GM15510 (cell line): ENCODE data around the gene ENTPD8.

Source experiments
- POLR2A ChIP-seq: IDR thresholded peaks from 3 replicates; pipeline ENCODE4 v1.6.1; 2011; ENCODE audit warnings: borderline replicate concordance; ENCODE audit not compliant: insufficient read length; ENCODE audit errors: extremely low read depth

ENTPD8 gene

DNA sequence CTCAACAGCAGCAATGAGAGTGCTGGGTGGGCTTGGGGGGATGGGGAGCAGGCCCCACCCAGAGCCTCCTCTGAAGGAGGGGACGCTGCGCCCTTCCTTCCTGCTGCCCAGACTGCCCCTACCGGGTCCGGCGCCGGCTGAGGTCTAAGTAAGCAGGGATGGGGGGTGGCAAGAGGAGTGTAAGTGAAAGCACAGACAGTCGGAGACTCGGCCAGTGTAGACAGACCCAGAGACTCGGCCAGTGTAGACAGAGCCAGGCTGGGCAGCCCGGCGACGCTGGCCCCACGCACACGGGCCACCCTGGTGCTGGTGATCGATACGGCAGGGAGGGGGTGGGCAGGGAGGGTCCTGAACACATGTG, 7.4 kb upstream of the ENTPD8 start:
- no peak for TF ChIP-seq POLR2A

DNA sequence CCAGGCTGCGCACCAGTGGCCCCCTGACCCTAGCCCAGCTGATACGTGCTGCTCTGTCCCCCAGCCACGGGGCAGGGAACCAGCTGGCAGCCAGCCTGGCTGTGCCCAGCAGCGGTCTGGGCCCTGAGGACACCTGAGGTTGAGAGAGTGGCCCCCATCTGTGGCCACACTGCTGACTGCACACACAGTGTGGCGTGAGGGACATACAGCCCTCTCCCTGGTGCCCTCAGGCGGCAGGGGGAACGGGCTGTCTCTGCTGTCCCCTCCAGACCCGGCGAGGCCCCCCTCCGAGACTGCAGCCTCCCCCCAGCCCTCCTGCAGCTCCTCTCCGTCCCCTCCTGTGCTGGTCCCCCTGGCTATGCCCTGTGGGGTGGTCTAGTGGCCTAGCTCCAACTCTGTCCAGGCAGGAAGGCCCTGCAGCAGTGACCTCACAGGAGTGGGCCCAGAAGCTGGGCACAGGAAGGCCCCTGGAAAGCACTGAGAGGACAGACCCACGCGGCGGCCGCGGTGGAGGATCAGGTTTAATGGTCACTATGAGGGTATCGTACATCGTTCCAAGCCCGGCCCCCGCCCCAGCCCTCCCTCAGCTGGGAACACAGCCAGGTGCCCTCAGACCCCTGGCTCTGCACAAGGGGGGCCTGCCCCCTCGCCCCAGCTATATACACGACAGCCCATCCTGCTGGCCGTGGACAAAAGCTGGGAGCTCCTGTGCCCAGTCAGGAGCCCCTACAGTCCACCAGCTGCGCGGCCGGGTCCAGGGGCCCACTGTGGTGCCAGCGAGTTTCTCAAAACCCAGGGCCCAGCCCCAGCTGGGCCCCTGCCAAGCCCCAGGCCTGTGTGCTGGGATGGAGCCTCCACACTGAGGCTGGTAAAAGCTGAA, 6.8 kb upstream of the ENTPD8 start:
- TF ChIP-seq POLR2A, result no peak

DNA sequence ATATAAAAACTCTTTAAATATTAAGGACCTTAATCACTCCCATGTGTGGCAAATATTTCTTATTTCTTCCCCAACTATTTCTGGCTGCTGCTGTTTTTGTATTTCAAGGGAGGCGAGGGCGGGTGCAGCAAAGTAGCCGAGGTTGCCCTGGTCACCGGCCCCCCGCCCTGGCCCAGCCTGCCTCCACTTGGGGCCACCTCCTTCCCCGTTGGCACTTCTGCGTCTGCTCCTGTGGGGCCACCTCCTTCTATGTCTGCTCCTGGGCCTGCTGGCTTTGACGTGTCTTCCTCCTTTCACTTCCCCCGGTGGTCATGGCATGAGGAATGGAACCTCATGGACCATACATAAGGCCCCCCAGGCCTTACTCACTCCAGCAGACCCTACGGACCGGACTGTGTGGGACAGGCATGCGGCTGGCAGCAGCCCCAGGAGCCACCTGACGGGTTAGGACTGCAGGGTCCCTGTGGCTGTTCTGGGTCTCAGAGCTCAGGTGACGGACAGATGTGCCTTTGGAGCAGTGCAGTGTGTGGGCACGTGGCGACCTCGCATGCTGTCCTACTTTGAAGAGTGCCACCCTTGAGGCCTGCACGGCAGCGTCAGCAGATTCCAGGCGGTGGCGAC, 5.8 kb upstream of the ENTPD8 start:
- TF ChIP-seq POLR2A, result no peak

DNA sequence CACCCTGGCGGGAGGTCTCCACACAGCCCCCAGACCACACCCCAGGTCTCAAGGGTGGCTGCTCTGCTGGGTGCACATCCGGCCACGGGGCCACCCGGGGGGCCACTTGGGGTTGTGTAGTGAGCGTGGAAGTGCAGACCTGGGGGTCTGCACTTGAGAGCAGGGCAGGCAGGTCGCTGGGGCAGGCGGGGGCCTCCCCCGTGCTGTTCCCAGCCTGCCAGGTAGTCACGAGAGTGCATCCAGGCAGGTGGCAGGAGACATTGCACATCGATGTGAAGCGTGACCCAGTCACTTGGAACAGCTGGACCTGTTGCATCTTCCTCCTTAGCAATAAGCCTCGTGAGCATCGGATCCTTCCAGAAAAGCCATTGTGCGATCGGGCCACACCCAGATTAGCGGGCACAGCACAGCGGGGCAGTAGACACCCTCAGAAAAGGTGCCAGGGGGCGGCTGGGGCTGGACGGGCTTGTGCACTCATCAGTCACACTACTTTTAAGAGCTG, 4.8 kb upstream of the ENTPD8 start:
- TF ChIP-seq POLR2A, result no peak

DNA sequence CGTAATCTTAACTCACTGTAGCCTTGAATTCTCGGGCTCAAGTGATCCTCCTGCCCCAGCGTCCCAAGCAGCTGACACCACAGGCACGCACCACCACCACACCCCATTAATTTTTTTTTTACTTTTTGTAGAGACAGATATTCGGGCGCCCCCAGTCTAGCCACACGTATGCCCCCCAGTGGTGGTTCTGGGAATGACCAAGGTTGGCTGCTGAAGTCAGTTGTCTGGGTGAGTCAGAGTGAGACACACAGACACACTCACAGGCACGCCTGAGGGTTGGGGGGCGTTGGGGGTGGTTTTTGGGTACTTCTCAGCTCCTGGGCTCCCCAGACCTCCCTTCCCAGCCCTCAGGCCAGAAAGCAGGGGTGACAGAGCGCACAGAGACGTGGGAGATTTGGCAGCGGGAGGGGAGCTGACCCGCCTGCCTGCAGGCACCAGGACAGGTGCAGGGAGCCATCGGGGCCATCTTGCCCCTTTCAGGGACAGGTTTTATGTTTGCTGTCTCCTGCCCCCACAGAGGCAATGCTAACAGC, 4.2 kb upstream of the ENTPD8 start:
- no peak for TF ChIP-seq POLR2A

DNA sequence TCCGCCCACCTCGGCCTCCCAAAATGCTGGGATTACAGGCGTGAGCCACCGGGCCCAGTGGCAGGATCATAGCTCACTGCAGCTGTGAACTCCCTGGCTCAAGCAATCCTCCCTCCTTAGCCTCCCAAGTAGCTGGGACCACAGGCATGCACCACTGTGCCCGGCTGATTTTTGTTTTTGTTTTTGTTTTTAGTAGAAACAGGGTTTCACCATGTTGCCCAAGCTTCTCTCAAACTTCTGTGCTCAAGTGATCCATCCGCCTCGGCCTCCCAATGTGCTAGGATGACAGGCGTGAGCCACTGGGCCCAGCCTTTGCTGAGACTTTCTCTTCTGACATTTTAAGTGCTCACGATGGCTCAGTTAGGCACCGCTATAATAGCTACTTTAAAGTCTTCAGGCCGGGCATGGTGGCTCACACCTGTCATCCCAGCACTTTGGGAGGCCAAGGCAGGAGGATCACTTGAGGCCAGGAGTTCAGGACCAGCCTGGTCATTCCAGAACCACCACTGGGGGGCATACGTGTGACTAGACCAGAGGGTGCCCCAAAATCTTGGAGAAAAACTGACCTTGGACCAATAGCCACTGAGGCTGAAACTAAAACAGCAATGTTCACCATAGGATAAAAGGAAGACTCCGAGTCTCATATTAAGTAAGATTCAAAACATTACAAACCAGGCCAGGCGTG, 3.1 kb upstream of the ENTPD8 start:
- TF ChIP-seq POLR2A, result no peak

DNA sequence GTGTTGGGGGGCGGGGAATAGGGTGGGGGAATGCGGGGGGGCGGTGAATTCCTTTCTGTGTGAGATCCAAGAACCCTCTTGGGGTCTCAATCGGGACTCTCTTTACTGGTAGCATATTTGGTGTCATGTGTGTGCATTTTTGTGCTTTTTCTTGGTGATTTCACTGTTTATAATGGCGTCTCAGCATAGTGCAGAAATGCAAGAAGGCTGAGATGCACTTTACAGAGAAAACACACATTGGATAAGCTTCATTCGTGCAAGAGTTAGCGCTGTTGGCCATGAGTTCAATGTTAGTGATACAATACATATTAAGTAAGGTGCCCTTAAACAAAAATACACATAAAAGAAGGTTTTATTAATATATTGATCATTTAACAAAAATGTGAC, 771 bp upstream of the ENTPD8 start:
- TF ChIP-seq POLR2A, result no peak

DNA sequence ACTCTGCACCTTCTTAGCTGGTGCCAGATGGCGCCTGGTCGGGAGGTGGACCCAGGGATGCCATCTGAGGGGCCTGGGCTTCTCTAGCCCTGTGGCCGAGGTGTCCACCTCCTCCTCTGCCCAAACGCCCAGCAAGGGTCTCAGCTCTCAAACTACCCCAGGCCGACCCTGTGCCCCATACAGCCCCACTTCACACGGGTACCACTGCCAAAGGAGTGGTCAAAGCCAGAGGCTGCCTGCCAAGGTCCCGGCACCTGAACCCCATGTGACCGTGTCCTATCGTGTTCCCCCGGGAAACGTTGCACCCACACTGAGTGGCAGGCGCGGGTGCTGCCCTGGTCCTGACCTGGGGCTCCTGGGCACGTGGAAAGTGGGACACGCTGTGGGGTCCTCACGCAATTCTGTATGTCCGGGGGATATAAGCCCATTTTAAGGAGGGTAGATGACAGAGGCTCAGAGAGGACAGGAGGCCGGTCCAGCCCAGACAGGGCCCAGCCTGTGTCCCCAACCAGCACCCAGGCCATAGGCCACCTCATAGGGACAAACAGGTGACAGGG, 1.9 kb downstream of the ENTPD8 start:
- no peak for TF ChIP-seq POLR2A

DNA sequence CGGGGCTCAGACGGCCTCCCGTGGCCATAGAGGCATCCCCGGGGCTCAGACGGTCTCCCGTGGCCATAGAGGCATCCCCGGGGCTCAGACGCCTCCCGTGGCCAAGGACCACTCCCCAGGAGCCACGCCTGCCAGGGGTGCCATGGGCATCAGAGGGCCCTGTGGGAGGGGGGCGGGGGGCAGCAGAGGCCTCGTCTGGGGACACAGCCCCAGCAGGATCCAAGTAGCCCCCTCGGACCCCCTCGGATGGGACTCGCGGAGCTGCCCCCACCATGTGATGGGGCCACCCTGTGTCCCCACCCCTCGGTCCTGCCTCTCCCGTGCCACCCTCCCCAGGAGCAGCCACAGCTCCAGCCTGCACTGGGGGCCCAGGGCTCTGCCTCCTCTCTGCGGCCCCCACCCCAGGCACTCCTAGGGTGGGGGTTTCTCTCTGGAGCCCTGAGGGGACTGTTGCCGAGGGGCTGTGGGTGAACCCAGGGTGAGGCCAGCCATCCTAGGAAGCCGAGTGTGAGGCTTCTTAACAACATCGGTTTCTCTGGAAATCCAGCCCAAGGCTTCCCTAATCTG, 2.5 kb downstream of the ENTPD8 start:
- TF ChIP-seq POLR2A, result no peak

DNA sequence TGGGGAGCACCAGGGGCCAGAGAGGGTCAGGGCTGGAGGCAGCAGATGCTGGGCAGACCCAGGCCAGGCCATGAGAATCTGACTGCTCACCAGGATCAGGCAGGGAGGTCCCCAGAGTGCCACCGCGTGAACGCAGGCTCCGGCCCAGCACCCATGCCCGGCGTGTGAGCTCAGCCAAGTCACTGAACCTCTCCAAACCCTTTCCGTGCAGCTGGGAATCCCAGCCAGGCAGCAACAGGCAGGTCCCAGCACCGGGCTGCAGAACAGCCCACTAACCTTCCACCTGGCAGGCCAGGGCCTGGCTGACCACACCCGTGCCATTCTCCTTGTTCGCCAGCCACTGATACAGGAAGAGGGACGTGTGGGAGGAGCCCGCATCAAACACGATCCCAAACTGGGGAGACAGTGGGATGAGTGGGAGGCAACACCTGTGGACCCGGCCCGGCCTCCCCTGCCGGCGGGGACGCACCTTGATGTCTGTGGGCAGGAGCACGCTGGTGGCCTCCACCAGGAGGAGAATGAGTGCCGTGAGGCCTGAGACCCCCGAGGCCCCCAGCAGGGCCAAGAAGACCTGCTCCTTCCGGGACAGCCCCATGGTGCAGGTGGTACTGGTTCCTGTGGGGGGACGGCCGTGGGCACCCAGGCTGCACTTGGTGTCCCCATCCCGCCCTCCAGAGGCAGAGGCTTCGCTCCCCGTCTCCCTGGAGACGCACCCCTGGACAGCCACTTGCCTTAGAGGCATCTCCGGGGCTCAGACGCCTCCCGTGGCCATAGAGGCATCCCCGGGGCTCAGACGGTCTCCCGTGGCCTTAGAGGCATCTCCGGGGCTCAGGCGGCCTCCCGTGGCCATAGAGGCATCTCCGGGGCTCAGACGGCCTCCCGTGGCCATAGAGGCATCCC, 3.2 kb downstream of the ENTPD8 start:
- TF ChIP-seq POLR2A, result no peak

DNA sequence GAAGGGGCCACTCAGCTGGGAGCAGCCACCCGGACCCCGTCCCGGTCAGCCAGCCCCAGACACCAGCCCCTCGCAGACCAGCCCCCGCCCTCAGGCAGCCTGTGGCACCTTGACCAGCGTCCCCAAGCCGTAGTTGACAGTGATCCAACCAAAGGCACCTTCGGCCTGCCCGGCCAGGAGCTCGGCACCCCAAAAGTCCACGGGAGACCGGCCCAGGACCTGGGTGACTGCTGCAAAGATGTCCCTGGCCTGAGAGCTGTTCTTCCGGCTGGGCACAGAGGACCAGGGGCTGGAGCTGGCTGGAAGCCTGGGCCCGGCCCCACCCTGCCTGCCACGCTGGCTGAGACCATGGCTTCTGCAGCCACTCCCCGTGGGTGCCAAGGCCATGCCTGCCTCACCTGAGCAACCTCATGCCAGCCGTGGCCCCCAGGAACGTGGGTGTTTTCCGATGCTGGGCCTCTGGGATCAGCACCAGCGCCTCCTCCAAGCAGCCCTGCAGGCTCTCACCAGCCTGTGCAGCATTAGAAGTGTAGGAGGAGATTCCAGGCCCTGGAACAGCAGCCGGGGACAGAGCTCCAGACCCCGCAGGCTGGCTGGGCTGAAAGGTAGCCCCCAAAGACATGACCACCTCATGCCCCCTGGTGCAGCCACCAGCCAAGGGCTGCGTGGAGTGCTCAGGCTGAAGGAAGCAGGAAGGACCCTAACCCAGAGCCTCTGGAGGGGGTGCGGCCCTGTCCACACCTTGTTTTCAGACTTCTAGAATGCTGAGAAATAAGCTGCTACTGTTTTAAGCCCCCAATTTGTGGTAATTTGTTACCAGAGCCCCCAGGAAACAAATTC, 4.2 kb downstream of the ENTPD8 start:
- no peak for TF ChIP-seq POLR2A

DNA sequence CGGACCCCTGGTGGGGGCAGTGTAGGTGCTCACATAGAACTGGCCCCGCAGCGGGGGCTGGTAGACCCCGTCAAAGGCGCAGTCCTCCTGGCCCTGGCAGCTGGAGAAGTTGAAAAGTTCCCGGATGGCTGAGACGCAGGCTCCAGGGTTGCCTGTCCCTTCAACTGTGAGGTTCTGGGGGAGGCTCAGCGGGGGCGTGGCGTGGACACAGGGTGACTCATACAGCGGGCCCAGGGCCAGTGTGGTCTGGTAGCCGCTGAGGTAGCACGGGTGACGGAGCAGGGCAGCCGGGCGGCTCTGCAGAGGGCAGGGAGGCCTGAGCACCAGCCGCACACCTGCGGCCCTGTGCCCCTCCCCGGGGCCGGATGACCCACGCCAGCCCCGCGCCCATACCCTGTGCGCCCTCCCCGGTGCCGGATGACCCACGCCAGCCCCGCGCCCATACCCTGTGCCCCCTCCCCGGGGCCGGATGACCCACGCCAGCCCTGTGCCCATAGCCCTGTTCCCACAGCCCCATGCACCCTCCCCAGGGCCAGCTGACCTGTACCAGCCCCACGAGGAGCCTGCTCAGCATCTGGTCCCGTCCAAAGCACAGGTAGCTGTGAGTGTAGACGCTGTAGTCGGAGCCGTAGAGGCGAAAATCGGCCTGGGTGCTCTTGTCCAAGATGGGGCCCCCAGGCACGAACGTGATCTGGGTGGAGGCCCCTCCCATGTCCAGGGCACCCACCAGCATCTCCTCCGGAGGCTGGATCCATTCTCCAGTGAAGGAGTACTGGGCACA, 5.0 kb downstream of the ENTPD8 start:
- no peak for TF ChIP-seq POLR2A
